ENCODE results near the gene SYT13. TPM values are rescaled to one million over a fixed set of nuclear protein-coding genes. Genes with fewer than 3 reads are reported as not detected.

SYT13 gene
- polyA plus RNA-seq, 5 donors, result 3.6 to 4.8 (median 4.4) TPM

GRCh38 chr11:45313171-45313865 is 27.2 kb upstream of the SYT13 start:
- DNase-seq, result no peak

DNA sequence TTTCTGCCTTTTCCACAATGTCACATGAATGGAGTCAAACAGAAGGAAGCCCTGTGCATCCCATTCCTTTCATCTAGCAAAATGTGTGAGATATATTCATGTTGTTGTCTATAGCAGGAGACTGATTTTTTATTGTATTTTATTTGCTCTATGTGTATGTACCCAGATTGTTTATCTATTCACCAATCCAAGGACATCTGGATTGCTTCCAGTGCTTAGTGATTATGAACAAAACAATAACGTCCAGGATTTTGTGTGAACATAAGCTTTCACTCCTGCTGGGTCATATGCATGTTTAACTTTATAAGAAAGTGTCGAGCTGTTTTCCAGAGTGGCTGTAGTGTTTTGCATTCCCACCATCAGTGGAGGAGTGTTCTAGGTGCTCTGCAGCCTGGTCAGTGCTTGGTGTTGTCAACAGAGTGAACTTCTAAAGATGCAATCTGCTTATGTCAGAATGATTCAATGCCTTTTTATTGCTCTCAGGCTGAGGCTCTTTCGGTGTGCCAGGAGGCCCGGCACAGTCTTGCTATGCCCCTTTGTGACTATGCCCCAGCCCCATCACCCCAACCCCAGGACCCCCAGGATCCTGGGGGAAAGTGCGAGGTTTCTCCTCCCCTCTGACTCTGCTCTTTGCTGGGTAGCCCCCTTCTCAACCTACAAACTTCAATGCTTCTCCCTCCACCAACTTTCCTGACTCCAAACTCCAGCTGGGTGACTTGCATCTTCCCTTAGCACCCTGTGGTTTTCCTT is 19.9 kb upstream of the SYT13 start:
- no peak for DNase-seq

DNA sequence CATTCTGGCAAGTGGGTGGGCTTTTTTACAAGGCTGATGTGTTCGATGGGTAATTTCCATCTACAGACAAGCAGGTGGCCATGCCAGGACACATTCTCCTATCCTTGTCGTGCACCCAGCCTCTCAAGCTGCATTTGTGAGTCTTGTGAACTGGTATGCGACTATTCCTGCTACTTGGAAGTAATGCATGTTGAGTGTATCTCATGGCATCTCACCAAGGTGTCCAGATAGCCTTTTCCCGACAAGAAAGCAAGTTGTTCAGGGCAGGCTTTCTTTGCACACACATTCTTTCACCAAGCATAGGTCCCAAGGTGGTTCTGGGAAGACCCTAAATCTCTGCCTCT is 18.8 kb upstream of the SYT13 start:
- DNase-seq, result no peak

DNA sequence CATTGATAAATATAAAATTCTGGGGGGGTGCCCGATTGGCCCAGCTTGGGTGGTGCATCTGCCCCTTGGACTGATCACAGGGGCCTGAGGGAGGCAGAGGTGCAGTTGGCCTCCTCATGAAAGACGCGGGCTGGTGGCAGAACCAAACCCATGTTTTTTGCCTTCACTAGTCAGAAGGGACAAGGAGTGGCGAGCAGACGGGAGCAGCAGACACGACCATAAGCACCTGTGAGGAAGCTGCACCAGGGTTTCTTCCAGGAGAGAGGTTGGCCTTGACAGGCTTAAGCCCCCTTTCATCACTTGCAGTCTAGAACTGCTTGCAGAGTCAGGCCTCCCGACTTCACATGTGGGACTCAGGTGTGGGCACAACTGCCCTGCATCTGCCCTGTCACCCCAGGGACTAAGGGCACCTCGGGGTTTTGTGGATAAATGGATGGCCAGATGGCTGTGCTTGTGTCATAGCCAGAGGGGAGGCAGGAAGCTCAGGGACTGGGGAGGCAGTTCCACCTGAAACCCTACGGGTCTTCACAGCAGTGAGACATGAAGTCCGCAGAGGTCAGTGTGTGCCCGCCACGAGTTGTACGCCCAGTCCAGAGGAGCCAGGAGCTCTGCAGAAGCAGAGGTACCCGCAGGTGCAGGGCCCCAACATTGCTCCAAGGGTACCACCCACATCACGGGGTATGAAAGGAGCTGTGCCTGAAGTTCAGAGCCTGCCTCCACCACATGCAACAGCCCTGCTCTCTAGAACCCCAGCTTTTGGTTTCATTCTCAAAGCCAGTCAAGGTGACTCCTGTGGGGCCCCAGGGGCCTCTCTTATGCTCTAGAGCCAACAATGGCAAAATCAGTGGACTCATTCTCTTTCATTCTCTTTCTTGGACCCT is 18.2 kb upstream of the SYT13 start:
- no peak for DNase-seq

DNA sequence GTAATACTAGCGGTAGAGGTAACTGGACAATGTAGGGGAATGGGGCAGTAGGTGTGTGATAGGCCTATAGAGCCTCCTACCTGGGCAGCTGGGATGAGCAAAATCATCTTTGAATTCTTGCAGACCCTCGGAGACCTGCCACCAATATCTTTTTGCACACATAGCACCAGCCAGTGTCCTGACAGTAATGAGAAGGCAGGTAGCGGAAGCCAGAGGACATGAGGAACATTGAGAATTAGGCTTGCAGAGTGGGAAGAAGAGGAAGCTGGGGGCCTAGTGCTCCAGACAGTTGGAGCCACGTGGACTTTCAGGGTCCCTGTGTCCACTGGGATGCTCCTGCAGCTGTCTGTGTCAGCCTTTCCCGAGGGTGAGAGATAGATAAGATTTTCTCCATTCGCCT is 17.2 kb upstream of the SYT13 start:
- no peak for DNase-seq

DNA sequence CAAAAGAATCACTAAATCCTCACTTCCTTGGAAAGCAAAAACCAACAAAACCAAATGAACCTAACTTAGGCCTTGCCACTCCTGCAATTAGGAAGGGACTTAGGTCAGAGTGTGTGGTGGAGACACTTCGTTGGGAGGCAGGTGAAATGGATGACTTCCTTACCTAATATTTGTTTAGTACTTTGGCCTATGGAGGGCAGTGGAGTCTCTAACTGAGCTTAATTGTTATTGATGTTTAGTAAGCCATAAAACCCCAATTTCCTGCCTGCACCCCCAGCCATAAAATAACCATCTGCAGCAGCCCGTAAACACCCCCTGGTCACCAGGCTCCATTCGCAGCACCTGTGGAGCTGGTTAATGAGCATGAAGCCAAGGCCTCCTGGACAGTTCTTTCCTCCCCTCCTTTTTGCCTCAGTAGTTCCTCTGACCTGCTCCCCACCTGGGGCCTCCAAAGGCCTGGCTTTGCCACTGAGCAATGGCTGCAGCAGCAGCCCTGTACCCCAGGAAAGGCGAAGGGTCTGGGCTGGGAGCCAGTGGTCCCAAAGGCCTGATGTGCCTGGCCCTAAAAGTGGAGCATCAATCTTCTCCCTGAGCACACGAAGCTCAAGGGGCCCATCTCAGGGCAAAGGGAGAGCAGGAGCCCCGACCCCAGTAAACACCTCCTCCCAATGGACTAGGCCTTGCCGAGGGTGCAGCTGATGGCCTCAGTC is 15.6 kb upstream of the SYT13 start:
- DNase-seq, result no peak

DNA sequence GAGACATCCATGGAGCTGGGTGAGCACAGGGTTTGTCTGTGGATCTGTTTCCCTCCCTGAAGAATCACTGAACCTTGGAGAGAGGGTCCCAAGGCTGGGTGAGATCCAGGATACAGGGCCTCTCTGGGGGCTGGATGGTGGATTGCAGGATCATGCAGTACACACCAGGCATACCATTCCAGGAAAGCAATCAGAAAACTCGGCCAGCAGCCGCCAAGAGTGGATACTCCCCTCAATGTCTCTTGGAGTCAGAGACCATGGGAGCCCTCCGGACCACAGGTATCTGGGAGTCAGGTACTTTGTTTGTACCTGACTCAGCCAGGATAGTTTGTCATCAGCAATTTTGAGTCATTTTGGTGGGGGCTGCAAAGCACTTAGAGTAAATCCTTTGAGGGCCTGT is 14.6 kb upstream of the SYT13 start:
- no peak for DNase-seq

- no peak for DNase-seq
These were observed 12.6 kb upstream of the SYT13 start for GRCh38 chr11:45298718-45299117.

GRCh38 chr11:45296075-45296474 is 9.9 kb upstream of the SYT13 start:
- DNase-seq, result no peak

DNA sequence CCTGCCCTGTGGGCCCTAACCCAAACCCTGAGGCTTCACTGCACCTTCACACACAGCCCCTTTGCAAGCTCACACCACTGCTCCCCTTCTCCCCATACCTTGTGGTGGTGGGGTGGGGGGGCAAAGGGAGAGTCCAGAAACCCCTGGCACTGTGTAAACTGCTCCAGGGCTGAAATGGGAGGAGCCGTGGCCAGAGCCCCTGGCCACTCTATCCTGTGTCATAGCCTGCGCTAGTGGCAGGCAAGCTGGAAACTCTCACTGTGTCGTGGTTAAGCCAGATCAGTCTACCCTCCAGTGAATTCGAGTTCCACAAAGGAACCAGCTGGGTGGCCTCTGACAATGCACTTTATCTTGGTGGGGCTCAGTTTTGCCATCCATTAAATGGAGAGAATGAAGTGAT is 8.4 kb upstream of the SYT13 start:
- DNase-seq, result no peak

DNA sequence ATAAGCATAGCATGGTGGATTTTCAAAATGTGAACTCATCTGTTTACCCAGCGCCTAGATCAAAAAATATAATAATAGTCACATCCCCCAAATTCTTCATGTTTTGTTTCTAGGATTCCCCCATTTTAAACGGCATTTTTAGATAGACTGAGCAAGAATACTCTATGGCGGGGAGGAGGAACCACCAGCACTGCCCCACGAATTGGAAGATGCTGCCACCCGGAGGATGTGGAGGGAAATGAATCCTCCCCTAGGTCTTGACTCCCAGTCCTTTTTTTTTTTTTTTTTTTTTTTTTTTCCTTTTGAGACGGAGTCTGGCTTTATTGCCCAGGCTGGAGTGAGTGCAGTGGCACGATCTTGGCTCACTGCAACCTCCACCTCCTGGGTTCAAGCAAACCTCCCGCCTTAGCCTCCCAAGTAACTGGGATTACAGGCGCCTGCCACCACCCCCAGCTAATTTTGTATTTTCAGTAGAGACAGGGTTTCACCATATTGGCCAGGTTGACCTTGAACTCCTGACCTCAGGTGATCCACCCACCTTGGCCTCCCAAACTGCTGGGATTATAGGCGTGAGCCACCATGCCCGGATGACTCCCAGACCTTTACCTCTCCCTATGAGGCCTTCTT is 7.5 kb upstream of the SYT13 start:
- DNase-seq, result peak; percentile 64 to 74

- no peak for DNase-seq
These were observed 4.4 kb upstream of the SYT13 start for GRCh38 chr11:45290586-45290985.

GRCh38 chr11:45289369-45289768 is 3.2 kb upstream of the SYT13 start:
- DNase-seq, result no peak

DNA sequence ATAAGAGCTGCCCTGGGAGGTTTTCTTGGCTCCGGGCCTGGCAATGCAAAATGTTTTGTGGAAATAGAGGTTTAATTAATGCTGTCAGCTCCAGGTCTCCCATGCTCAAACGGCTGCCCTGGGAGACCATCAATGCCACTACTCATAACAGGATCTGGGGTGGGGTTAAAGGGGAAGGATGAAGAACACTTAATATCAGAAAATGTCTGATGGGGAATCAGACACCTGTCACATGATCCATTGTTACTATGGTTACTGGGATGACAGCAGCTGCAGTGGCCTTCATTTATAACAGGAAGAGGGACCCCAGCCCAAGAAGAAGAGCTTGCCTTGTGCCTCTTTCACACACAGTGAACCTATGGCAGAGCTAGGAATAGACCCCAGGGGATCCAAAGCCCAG is 2.2 kb upstream of the SYT13 start:
- no peak for DNase-seq

DNA sequence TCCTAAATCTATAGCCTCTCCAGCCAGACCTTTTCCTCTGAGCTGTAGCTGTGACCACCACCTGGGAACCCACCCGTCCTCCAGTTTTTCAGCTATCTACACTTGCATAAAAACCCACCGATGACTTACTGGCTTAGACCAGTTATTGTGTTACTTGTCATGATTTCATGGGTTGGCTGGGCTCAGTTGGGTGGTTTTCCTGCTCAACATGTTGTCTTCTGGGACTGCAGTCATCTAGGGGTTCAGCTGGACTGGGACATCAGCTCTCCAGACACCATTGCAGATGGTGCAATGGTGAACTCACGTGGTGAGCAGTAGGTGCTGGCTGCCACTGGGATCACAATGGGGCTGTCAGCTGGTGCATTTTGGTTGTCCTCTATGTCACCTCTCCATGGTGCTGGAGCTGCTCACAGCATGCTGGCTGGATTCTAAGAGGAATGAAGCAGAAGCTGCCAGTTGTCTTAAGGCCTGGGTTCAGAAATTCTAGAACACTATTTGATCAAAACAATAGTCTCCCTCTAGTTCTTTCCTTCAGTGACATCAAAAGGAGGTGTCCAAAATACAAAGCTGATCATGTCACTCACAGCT is 1.3 kb upstream of the SYT13 start:
- no peak for DNase-seq

DNA sequence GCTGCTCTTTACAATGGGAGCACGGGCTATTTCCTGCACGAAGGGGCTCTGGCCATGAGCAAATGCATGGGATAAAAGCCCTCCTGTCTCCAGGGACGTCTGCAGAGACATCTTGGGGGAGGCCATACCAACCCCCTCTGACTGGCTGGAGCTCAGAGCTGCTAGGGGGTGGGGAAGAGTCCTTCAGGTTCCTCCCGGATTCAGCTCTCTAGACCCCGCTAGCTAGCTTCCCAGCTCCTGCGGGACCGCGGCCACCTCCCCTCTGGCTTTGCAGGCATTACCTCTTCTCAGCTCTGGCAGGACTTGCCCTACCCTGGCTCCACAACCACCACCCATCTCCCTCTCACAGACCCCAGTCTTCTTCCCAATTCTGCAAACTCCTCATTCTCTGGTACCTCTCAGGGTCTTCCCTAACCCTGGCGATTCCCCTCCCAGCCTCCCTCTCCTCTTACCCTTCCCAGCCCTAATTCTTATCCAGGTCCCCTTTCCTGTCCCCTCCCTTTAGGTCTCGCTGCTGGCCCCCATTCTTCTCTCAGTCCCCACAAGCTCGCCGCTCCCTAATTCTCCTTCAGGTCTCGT is 802 bp downstream of the SYT13 start:
- no peak for DNase-seq

- DNase-seq, result no peak
These were observed 4.1 kb downstream of the SYT13 start for GRCh38 chr11:45282081-45282480.

GRCh38 chr11:45280449-45280848 is 5.7 kb downstream of the SYT13 start:
- DNase-seq, result no peak

- no peak for DNase-seq
These were observed 6.5 kb downstream of the SYT13 start for GRCh38 chr11:45279645-45280044.

DNA sequence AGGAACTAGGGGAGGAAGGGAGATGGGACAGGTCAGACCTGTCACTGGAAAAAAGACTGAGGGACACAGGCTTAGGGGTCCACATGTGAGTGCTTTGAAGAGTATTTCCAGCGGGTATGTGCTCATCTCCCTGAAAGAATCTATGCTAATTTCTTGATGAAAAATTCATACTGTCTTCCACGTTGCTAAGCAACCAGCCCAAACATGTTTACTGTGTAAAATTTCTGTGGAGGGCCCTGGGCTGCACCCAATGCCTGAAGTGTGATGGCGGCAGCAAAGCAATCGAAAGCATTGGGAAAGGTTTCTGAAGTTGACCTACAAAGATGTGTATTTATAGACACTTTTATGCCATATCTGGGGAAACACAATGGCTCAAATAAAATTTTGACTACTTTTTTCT is 7.4 kb downstream of the SYT13 start:
- DNase-seq, result no peak

DNA sequence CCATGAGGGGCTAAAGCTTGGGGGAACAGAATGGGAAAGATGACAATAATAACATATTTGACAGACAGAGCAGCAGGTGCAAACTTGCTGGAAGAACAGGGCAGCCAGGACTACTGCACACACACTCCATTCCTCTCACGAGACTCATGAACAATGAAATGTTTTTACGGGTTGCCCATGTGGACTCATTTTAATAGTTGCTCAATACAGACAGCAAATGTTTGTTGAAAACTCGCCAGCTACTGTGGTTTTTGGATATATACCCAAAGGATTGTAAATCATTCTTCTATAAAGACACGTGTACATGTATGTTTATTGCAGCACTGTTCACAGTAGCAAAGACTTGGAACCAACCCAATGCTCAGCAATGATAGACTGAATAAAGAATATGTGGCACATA is 10.3 kb downstream of the SYT13 start:
- no peak for DNase-seq
